HG02642 (cell line): ENCODE data around the gene PIRT.

Experiments used
- ATAC-seq: cut with Tn5 transposase; IDR thresholded peaks from one replicate; pipeline ENCODE4 v1.9.1; 2021; ENCODE audit warnings: mild to moderate bottlenecking; ENCODE audit not compliant: unreplicated experiment, poor library complexity

PIRT gene

DNA sequence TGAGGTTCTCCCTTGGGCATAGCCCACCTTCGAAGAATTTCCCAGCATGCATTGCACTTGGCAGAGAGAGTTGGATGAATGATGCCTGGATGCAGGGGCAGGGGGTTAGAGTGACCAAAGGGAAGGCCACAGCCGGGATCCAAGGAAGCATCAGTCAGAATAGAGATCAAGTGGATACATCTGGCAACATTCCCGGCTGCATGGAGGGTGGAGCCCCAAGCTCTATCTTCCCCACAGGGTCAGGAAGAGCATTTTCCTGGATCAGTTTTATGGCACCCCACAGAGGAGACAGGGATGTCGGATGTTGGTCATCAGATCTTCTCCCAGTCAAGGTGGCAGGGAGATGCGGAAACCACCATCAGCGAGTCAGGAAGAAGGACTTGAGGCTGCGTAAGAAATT, 13.0 kb downstream of the PIRT start:
- ATAC-seq, result no peak

DNA sequence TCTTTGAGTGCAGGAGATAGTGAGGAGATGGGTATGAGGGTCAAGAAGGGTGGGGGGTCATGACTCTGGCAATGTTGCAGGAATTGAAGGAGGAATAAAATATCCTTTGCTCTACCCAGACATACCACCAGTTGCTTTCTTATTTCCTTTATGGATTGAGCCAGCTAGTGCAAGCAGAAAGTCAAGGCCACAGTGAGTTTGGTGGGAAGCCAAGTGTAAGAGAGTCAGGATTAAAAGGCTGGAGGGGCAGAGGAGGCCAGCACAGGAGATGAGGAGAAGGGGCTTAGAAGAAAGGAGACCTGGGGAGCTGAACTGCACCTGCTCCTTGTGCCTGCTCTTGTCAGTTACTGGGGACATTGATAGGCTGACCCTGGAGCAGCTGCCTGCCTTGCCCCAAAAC, 16.1 kb downstream of the PIRT start:
- no peak for ATAC-seq

DNA sequence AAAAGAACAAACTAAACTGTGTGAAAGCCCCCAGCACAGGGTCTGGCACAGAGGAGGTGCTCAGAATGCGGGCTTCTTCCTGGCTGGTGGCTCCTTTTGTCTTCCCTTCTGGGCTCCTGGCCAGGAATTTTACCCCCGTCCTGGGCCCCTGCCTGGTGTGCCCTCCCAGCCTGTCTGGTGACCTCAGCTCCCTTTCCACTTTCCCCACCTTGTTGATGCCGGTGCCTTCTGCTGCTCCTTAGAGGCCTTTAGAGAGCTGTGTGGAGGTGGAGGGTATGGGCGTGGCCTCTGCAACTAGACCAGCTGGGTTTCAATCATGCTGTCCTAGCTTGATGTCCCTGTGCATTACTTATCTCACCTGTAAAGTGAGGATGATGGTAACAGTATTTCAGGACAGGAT, 16.8 kb downstream of the PIRT start:
- no peak for ATAC-seq

GRCh38 chr17:10815319-10815718, 22.6 kb downstream of the PIRT start:
- no peak for ATAC-seq

DNA sequence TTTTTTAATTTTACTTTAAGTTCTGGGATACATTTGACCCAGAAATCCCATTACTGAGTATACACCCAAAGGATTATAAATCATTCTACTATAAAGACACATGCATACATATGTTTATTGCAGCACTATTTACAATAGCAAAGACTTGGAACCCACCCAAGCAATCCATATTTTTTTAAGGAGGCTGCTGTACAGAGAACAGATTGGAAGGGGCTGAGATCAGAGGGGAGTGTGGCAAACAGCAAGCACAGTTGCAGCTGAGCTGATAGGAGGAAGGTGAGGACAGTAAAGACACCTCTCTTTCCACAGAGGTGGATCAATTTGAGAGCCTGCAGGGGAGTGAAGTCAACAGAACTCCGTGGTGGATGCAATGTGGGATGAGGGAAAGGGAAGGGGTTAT, 23.8 kb downstream of the PIRT start:
- ATAC-seq, result no peak

DNA sequence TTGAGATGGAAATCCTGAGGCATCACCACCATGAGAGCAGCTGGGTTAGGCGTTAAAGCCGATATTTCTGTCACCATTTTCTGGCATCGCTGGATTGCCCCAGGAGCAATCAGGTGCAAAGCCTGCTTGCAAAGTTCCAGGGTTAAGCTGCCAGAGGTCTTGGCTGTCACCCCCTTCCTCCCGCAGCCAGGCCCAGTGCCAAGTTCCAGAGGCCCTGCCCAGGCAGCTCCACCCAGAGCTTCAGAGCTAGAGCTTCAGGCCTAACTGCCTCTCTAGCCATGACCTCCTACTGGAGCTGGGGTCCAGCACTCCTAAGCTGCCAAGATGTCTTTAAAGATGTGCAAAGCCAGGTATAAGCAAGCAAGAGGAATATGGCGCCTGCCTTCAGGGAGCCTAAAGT, 25.2 kb downstream of the PIRT start:
- no peak for ATAC-seq

DNA sequence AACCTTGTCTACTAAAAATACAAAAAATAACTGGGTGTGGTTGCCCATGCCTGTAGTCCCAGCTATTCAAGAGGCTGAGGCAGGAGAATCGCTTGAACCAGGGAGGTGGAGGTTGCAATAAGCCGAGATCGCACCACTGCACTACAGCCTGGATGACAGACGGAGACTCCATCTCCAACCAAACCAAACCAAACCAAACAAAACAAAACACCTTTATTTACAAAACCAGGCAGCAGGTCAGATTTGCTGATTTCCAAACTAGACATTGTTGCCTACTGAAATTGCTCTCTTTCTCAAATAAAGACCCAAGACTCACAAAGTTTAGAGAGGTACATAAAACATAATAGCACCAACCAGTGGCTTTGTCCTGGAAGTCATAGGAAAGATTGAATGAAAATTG, 28.3 kb downstream of the PIRT start:
- ATAC-seq, result no peak

- no peak for ATAC-seq
These were observed 30.2 kb downstream of the PIRT start for GRCh38 chr17:10807704-10808128.

DNA sequence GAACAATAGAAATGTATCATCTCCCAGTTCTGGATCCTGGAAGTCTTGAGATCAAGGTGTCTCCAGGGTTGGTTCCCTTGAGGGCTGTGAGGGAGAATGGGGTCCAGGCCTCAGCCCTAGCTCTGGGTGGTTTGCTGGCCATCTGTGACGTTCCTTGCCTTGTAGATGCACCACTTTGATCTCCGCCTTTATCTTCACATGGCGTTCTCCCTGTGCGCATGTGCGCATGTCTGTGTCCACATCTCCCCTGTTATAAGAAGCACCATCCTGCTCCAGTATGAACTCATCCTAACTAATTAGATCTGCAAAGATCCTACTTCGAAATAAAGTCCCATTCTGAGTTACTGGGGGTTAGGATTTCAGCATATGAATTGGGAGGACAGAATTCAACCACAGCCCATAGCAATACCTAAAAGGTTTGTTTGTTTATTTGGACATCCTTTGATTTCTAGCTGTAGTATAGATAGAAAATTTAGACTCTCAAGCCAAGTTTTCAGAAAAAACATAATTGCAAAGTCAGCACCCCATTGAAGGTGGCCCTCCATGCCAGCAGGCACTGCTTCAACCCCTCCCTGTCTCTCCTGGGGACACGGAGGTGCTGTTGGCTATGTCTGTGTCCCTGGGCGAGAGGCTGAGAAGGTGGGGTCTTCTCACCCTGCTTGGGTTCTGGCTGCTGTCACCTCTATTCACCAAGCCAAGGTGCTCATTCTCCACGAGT, 31.2 kb downstream of the PIRT start:
- ATAC-seq, result no peak

DNA sequence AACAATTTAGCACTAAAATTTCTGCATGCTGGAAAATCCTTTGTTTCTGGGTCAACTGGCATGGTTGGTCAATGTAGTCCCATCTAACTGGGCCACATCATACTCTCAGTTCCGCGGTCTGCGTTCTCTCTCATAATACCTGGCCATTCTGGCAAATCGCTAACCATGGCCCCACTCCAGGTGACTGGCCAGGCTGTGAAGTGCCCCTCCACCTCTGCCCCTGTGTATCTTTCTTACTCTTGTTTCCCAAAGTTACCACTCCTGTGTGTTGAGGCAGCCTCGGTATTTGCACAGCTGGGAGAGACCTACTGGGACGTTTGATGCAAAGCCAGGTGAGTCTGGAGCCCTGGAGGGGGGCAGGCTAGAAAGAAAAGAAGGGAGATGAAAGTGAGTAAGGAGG, 32.0 kb downstream of the PIRT start:
- no peak for ATAC-seq

GRCh38 chr17:10804546-10804945, 33.3 kb downstream of the PIRT start:
- ATAC-seq, result no peak

- no peak for ATAC-seq
These were observed 33.9 kb downstream of the PIRT start, which contains the start of gene TMEM238L for GRCh38 chr17:10803830-10804475. Gene TMEM238L, minus strand, starts transcription at chr17:10804099. Its CDS starts 136 bp downstream, at chr17:10803963.

DNA sequence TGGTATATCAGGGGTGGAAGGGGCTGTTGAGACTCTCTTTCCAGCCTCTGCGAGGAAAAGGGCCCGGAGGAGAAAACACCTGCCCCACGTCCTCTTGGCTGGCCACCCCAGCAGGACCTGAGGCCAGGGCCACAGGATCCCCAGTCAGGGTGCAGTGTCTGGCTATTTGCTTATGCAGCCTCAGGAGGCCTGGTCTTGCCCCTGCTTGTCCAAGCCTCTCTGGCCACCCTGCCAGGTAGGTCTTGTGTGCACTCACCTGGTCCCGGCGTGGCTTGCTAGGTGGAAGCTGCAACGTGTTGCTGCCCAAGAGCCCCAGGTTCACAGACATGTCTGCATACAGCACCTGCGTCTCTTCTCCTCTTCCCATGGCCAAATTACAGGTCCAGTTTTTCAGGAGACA, 34.5 kb downstream of the PIRT start:
- no peak for ATAC-seq

- no peak for ATAC-seq
These were observed 35.2 kb downstream of the PIRT start for GRCh38 chr17:10802496-10803284.

GRCh38 chr17:10799407-10799806, 38.5 kb downstream of the PIRT start:
- no peak for ATAC-seq

DNA sequence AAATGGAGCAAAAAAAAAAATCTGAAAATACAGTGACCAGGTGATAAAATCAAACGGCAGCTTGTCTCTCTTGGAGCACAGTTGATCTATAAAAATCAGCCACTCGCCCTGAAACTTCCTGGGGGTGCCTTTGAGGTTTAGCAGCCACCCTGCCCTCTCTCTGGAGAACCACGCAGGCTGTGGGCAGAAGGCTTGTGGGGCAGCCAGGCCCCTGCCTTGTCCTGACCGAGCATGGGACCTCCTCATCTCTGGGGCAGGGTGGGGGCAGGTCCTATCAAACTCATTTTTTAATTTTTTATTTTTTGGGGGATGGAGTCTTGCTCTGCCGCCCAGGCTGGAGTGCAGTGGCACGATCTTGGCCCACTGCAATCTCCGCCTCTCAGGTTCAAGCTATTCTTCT, 39.0 kb downstream of the PIRT start:
- ATAC-seq, result no peak

DNA sequence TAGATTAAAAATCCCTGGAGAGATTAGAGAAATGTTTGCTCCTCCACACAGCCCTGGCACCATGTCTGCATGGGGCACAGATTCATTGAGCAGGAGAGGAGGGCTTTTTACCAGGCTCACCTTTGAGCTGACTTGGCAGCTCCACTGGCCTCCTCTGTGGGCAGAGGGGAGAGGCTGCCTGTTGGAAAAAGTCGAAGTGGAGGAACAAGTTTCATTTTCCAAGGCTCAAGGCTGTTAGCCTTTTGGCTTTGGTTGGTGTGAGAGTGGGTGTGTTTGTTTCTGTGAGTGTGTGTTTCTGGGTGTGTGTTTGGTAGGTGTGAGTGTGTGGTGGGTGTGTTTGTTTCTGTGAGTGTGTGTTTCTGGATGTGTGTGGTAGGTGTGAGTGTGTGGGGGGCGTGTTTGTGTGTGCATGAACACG, 39.5 kb downstream of the PIRT start:
- ATAC-seq, result no peak

- ATAC-seq, result no peak
These were observed 40.2 kb downstream of the PIRT start for GRCh38 chr17:10797476-10798328.

DNA sequence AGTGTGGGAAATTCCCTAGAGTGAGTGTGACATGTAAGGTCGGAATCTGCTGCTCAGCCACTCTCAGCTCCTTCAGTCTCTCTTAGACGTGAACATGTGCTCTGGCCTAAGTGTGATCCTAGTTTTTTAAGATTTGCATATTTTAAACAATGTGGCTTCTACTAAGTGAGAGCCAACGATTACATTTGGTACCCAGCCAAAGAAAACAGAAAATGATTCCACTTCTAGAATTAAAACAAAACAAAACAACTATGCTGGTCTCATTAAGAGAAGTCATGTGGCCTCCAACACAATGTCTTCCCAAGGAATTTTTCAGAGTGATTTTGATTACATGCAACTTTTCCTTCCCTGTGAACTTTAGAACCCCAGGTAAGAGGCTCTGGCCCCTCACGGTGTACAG, 44.1 kb downstream of the PIRT start:
- ATAC-seq, result no peak

- ATAC-seq, result no peak
These were observed 44.6 kb downstream of the PIRT start for GRCh38 chr17:10793256-10793655.
